GM19238 (cell line): ENCODE results near the gene NUDT4B.
"Not testable (repeated sequence)": the region's sequence is repeated elsewhere in the genome, so short reads cannot be mapped to it uniquely, and the experiment has no call there.

Experiments
- DNase-seq: peaks from one replicate; pipeline ENCODE4 v3.0.0; 2011; ENCODE audit warnings: low spot score; ENCODE audit not compliant: insufficient read length

The NUDT4B gene

GRCh38 chr1:148735538-148735937, 13.0 kb upstream of the NUDT4B start:
- DNase-seq = not testable (repeated sequence)

DNA sequence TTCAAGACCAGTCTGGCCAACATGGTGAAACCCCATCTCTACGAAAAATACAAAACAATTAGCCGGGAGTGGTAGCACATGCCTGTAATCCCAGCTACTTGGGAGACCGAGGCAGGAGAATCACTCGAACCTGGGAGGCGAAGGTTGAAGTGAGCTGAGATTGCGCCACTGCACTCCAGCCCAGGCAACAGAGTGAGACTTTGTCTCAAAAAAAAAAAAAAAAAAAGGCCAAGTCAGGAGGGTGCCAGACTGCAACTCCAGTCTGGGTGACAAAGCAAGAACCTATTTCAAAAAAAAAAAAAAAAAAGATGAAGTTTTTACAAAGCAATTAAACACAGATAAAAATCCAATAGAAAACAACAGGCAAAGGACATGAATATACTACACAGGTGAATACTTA, 9.9 kb upstream of the NUDT4B start:
- not testable (repeated sequence) for DNase-seq

DNA sequence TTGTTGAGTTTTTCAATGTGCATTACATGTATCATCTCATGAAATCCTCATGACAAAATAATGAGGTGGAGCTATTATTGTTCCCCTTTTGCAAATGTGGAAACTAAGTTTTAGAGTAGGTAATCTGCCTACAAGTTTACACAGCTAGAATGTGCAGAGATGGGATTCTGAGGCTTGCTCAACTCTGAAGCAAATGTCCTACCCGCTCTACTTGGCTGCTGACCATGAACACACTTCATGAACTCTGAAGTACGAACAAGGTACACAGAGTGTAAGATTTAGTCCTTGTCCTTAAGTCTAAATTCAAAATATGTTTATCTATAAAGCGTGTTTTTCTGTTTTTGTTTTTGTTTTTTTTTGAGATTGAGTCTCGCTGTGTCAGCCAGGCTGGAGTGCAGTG, 5.4 kb upstream of the NUDT4B start:
- not testable (repeated sequence) for DNase-seq

- not testable (repeated sequence) for DNase-seq
Measured at GRCh38 chr1:148743726-148744720, 4.6 kb upstream of the NUDT4B start.

DNA sequence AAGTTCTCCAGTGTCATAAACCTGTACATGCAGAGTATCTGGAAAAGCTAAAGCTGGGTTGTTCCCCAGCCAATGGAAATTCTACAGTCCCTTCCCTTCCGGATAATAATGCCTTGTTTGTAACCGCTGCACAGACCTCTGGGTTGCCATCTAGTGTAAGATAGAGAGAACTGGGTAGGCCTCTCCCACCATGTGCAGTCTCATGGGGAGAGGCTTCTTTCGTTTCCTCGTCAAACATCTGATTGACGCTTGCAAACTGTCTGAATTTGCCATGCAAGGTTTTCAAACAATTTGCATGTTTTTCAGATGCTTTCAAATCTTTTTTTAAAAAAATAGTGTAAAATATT, 734 bp downstream of the NUDT4B start:
- DNase-seq = not testable (repeated sequence)

- DNase-seq = not testable (repeated sequence)
Measured at GRCh38 chr1:148756231-148756630, 7.7 kb downstream of the NUDT4B start.

DNA sequence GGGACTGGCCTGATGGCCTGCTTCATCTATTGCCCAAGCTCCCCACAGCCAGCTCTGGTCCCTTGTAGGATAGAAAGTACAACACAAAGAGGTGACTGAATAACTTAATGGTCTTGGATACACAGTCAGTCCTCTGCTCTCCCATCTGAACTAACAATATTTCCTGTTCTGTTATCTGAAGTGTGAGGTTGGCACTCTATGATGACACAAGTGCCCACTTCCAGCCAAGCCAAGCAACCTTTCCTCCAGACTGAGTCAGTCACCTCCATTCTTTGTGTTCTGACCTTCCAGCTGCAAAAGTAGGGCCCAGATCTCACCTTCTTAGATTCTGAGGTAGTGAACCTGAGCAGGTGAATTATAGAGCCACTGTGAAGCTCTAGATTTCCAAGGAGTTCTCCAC, 8.9 kb downstream of the NUDT4B start:
- not testable (repeated sequence) for DNase-seq

DNA sequence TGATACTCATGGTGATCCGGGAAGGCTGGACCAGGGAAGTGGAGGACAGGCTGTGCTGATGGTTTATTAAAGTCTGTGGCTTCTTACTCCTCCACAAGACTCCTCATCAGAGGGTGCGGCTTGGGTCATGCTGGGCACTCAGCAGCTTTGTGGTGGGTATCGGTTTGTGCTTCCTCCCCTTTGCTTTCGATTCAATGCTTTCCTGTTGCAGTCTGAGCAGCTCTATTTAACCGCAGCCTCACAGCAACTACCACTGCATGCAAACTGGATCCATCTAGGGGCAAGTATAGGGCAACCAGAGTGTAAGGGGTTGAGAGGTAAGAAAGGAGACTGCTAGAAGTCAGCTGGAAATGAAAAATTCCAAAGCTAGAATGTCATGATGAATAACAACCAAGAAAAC, 9.8 kb downstream of the NUDT4B start:
- DNase-seq = not testable (repeated sequence)

DNA sequence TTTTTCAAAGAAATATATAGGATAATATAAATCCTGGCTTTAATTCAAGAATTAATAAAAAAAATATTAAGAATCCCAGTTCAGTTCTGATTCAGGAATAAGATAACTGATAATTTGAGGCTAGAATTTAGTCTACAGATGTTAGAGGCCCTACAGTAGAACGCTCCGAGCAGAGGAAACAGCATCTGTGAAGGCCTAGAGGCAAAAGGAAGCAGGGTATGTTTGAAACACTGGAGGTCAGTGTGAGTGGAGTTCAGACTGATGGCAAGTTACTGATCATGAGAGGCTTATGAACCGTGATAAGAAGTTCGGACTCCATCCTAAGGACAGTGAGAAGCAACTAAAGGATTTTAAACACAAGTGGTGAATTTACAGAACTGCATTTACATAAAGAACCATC, 10.4 kb downstream of the NUDT4B start:
- not testable (repeated sequence) for DNase-seq

GRCh38 chr1:148759749-148760148, 11.2 kb downstream of the NUDT4B start:
- DNase-seq = not testable (repeated sequence)

DNA sequence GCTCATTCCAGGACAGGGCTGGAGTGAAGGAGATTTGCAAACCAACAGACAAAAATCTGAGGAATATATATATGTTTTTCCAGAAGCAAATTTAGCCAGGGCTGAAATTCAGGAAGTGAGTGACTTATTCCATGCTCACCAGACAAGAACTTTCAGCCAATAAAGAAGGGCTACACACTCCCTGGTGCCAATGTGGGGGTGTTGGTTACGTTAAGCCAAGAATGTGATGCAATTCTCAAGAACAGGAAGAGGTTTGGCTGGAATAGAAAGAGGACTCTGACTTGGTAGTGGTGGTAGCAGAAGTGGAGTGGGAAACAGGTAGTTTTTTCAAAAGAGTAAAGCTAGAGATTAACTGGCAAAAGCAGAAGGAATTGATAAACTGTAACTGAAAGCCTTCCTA, 11.6 kb downstream of the NUDT4B start:
- DNase-seq = not testable (repeated sequence)

GRCh38 chr1:148761360-148761759, 12.8 kb downstream of the NUDT4B start:
- not testable (repeated sequence) for DNase-seq

DNA sequence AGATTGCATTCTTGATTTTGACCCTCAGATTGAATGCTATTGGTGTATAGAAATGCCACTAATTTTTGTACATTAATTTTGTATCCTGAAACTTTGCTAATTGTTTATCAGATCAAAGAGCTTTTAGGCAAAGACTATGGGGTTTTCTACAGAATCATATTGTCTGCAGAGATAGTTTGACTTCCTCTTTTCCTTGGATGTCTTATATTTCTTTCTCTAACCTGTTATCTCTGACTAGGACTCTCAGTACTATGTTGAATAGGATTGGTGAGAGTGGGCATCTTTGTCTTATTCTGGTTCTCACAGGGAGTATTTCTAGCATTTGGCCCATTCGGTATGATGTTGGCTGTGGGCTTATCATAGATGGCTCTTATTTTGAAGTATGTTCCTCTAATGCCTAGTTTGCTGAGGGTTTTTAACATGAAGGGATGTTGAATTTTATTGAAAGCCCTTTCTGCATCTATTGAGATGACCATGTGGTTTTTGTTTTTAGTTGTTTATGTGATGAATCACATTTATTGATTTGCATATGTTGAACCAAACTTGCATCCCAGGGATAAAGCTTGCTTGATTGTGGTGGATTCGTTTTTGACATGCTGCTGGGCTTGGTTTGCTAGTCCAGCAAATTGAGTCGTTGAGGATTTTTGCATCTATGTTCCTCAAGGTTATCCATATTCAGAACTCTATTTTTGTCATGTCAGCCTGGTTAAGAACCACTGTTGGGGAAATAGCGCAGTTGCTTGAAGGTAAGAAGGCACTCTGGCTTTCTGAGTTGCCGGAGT, 16.9 kb downstream of the NUDT4B start:
- DNase-seq = not testable (repeated sequence)

DNA sequence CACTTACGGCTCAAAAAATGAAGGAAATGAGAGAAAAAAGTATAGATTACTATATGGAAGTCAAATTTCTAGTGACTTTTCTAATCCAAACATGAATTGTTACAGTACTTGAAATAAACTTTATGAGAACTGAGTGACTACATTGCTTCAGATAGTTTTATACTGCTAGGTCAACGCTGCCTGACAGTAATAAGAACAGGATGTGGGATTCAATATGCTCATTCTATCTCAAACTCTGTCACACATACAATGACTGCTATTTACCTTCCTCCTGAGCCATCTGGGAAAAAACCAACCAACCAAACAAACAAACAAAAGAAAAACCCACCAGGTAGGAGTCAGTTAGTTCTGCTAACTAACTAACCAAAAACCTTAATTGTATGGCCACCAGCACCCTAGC, 20.0 kb downstream of the NUDT4B start:
- not testable (repeated sequence) for DNase-seq

GRCh38 chr1:148769495-148769894, 20.9 kb downstream of the NUDT4B start:
- DNase-seq = not testable (repeated sequence)

- DNase-seq = not testable (repeated sequence)
Measured at GRCh38 chr1:148773690-148774089, 25.1 kb downstream of the NUDT4B start.

DNA sequence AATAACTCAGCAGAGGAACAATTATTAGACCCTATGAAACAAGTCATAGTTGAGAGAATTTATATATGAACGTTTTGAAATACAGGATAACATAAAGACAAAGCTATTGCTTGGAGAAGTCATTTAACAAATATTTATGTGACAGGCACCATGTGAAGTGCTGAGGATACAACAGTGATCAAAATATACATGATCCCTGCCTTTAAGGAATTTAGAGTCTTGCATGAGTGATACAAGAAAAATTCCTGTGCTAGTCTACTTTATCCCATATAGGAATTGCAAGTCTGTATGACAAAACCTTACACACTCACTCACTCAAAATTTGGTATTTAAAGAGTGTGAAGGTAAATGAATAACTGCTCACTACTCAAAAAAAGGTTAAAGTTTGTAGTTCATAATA, 25.5 kb downstream of the NUDT4B start:
- DNase-seq = not testable (repeated sequence)

- not testable (repeated sequence) for DNase-seq
Measured at GRCh38 chr1:148775263-148775662, 26.7 kb downstream of the NUDT4B start.

DNA sequence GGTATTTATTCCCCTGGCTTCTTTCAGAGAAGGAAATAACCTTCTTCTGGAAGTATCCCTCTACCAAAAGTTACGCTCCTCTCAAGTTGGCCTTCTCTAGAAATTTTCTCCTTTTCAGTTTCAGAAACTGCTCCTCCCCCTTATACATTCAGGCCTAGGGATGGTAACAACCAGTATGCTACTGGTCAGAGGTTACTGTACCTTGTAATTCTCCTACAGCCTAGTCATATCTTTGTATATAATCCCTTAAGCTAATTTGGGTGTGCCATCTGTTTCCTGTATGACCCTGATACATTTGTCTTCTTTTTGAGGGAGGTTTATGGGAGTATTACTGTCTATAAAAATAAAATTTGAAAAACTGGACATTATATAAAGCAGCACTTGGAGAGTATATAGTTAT, 29.1 kb downstream of the NUDT4B start:
- not testable (repeated sequence) for DNase-seq

DNA sequence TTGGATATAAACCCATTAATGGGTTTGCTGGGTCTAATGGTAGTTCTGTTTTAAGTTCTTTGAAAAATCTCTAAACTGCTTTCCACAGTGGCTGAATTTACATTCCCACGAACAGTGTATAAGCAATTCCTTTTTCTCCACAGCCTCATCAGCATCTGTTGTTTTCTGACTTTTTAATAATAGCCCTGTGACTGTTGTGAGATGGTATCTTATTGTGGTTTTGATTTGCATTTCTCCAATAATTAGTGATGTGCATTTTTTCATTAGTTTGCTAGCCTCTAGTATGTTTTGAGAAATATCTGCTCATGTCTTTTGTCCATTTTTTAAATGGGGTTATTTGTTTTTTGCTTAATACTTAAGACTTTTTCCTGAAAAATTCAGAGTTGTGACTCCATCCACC, 31.8 kb downstream of the NUDT4B start:
- not testable (repeated sequence) for DNase-seq

- not testable (repeated sequence) for DNase-seq
Measured at GRCh38 chr1:148791543-148792099, 43.0 kb downstream of the NUDT4B start.
